WI38 (cell line): ENCODE results near the gene MBP.

ENCODE experiments used
- H3K4me3 ChIP-seq: 2 replicates; pipeline ENCODE4 v1.5.1; 2011; ENCODE audit warnings: low read depth, mild to moderate bottlenecking, control low read depth, low read length
- TF ChIP-seq, protein P1 (sequence below): IDR thresholded peaks from 2 replicates; pipeline ENCODE4 v1.5.1; 2012; ENCODE audit warnings: low read depth, mild to moderate bottlenecking, control low read depth, low read length

The MBP gene

DNA sequence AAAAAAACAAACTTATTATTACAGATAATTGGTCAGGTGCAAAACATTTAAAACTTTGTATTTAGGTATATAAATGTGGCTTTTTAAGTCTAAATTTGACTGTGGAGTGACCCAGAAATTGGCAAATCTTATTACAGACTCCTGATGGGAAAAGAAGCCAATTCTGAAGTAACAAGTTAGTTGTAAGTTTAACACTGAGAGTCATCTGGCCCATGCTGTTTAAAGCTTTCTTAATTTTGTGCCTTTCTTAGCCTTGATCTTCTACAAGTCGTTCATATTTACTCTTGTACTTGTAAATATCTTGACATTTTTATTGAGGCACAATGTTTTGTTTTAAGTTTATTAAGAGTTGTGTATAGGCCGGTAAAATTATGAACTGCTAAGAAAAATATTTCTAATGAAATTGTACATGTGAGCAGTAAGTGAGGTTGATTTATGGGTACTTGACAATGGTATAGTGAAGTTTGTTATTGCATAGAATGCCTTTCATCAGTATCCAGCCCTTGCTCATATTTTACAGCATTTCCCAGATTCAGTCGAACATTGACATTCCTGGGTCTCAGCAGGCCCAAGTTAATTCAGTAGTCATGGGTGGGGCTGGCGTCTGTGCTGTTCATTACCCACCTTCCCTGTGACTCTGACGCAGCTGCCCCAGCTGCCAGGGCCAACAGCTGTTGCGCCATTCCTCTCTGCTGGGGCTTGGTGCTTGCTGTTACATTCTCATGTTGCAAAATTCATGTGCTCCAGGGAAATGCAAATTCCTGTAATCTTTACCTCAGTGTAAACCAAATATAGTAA, 188.8 kb downstream of the MBP start:
- H3K4me3 ChIP-seq = no peak overlapping the region
- TF ChIP-seq, protein P1, sequence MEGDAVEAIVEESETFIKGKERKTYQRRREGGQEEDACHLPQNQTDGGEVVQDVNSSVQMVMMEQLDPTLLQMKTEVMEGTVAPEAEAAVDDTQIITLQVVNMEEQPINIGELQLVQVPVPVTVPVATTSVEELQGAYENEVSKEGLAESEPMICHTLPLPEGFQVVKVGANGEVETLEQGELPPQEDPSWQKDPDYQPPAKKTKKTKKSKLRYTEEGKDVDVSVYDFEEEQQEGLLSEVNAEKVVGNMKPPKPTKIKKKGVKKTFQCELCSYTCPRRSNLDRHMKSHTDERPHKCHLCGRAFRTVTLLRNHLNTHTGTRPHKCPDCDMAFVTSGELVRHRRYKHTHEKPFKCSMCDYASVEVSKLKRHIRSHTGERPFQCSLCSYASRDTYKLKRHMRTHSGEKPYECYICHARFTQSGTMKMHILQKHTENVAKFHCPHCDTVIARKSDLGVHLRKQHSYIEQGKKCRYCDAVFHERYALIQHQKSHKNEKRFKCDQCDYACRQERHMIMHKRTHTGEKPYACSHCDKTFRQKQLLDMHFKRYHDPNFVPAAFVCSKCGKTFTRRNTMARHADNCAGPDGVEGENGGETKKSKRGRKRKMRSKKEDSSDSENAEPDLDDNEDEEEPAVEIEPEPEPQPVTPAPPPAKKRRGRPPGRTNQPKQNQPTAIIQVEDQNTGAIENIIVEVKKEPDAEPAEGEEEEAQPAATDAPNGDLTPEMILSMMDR = no peak

DNA sequence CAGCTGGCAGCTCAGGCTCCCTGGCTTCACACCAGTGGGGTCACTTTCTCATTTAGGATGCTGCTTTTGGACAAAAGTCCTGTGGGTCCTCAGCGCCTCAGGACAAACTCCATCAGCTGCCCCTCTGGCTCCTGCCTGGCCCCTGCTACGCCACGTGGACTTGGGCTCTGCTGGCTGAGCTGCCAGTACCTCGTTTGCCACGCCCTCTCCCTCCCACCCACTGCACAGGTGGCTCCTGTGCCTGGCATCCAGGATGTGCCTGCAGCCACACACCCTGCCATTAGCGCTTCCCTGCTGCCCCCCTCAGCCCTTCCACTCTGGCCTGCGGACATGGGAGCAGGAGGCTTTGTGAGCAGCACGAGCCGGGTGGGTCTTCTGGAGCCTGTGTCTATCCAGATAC, 191.3 kb downstream of the MBP start:
- H3K4me3 ChIP-seq = no peak overlapping the region
- TF ChIP-seq, protein P1 = no peak

DNA sequence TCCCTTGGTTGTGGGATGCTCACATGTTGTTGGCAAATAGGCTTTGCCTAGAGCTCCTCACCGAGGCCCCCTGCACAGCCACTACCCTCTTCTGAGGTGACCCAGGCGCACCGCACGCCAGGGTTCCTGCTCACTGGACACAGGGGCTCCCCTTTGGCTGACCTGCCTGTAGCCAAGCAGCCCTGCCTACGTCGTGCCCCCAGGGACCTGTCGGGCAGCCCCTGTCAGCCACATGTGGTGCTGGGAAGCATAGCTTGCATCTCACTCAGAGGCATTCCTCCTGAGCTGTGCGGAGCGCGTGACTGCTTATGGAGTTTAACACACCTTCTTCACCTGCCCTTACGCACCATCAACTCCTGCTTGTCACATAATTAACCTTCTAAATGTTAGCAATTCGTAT, 194.0 kb downstream of the MBP start:
- H3K4me3 ChIP-seq = no peak overlapping the region
- TF ChIP-seq, protein P1 = no peak

DNA sequence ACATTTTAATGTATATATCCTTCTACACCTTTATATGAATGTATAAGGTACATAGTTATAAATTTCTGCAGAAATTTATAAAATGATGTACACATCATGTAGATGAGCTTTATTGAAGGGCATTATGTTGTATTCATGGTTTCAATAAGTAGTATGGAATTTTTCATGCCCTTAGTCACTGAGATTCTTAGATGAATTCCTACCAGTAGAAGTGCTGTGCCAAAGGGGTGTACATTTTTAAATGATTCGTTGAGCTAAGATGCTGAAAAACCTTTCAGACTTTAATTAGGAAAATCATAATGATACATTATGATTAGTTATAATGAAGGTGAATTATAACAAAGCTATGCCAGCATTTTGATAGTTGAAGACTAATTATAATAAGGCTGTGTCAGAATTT, 195.0 kb downstream of the MBP start:
- no peak overlapping the region for H3K4me3 ChIP-seq
- TF ChIP-seq, protein P1 = no peak

DNA sequence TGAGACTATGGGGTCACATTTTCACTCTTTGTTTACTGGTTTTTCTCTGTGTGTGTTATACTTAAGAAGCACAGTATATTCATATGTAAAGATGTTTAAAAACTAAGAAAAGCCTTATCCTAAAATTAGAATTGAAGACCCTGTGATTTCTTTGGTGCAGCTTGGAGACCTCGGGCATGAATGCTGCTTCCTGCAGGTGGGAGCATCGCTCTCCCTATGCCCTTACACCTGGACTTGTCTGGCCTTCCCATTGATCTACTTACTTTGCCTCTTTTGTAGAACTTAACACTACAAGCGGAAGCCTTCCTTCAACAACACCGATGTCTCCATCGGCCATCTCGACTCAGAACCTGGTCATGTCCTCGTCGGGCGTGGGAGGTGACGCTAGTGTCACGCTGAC, 195.7 kb downstream of the MBP start:
- no peak overlapping the region for H3K4me3 ChIP-seq
- TF ChIP-seq, protein P1 = no peak

DNA sequence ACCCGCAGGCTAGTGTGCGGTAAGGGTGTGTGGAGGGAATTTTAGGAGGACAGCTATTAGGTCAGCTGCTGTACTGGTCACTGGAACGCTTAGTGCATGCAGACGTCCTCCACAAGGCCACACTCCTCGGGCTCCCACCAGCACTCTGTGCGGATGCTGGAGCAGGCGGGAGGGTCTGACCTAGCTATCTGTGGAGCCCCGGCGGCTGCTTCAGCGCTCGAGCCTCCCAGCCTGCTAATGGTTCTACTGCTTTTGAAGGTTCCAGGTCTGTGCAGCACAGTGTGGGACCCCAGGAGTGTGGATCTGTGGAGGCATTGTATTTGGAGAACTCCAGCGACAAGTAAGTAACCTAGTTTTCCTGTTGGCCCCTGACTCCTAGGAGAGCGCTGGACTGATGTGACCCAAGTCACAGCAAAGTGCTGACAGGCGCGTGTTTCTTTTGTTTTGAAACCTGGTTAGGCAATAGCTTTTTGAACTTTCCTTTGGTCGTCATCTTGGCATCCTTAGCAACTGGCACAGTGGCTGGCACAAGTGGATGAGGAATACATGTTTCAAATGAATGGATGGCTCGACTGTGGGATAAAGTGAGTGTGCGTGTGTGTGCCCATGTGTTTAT, 196.8 kb downstream of the MBP start:
- TF ChIP-seq, protein P1 = no peak

DNA sequence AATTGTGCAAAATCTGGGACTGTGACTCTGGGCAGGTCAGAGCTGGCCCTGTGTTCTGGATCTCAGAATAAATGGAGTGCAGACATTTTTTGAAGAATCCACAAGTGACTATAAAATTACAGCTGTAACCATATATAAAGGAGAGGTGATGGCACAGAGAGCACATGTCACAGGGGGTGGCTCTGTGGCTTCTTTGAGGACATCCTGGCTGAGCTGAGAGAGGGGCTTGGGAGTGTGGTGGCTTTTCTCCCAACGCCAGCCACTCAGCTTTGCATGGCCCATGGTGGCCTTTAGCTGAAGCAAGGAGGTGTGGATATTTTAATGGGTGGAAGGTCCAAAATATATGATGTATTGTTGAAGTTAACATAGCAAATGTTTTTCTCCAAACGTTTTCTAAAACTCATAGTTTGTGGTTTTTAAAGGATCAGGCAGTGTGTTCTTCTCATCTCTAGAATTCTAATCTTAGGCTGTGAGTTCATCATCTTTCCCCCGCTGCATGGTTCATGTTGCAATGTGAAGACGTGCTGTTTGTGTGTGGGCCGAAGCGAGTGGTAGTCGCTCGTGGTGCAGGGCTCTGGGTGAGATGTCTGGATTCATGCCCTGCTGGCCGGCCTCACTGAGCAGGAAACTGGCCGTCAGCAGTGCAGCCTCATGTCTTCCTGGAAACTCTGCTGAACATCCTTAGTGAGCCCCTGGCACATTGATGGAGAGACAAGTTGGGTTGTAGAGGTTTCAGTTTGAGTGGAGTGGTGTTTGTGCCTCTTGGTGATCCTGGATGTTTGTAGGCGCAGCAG, 200.4 kb downstream of the MBP start:
- TF ChIP-seq, protein P1 = no peak
- H3K4me3 ChIP-seq = no peak overlapping the region

More for the DNA sequence above, 196.8 kb downstream of the MBP start:
- H3K4me3 ChIP-seq = no peak overlapping the region
